Measurements from ENCODE around the gene COL4A3. TPM values are rescaled to one million over a fixed set of nuclear protein-coding genes. Genes with fewer than 3 reads are reported as not detected.

COL4A3 gene
- total RNA-seq, 1 donor from 2014 or later, result not detected

DNA sequence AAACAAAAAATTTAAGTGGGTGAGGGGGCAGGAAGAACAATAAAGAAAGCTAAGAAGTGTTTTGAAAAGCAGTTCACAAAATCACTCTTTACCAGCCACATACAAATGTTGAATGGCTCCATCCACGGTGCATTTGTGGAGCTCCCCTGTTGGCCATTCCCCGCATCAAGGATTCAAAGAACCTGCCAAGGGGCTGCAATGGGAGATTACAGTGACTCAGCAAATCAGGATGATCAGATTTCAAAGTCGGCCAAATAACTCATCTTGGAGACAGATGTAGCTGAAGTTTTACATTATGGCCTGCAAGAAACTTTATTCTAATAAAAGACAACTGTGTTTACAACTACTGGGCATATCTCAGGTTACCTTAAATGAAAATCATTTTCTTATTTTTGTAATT, 26.9 kb downstream of the COL4A3 start:
- Histone ChIP-seq H3K79me2 (ENCODE audit: insufficient read depth, low read length) (no peaks in the 10 kb centered on the region), H3K9ac (ENCODE audit: low read length) (no peak overlapping the region), H3K36me3 (ENCODE audit: insufficient read depth, low read length) (no peaks in the 10 kb centered on the region), H3K4me3 (ENCODE audit: insufficient read depth, low read depth, low read length) (no peak overlapping the region), H2AFZ (ENCODE audit: low read depth, low read length) (peak overlapping the region; percentile 4), H3K4me1 (ENCODE audit: insufficient read depth, low read length) (peaks cover 9% of the 10 kb centered on the region), H3K27ac (ENCODE audit: low read depth, low read length) (no peak overlapping the region), H3K27me3 (ENCODE audit: insufficient read depth, low read length) (no peaks in the 10 kb centered on the region), H3K4me2 (ENCODE audit: low read length) (no peak overlapping the region), H4K20me1 (ENCODE audit: insufficient read depth, low read length) (no peaks in the 10 kb centered on the region), H3K9me3 (ENCODE audit: insufficient read depth, low read depth, low read length) (no peaks in the 10 kb centered on the region)
- Mint-ChIP-seq H3K4me3 (ENCODE audit: unreplicated experiment) (no peak overlapping the region), H3K27ac (ENCODE audit: unreplicated experiment) (no peak overlapping the region), H3K27me3 (ENCODE audit: low read depth, unreplicated experiment) (no peaks in the 10 kb centered on the region), H3K36me3 (ENCODE audit: low read depth, unreplicated experiment) (no peaks in the 10 kb centered on the region), H3K9me3 (ENCODE audit: unreplicated experiment) (no peaks in the 10 kb centered on the region), H3K4me1 (ENCODE audit: low read depth, unreplicated experiment) (peaks cover 25% of the 10 kb centered on the region)
- TF ChIP-seq EZH2 (IDR thresholded peaks at IDR 0.05; ENCODE audit: insufficient read depth, low read length), result no peak
- TF ChIP-seq, protein P1, sequence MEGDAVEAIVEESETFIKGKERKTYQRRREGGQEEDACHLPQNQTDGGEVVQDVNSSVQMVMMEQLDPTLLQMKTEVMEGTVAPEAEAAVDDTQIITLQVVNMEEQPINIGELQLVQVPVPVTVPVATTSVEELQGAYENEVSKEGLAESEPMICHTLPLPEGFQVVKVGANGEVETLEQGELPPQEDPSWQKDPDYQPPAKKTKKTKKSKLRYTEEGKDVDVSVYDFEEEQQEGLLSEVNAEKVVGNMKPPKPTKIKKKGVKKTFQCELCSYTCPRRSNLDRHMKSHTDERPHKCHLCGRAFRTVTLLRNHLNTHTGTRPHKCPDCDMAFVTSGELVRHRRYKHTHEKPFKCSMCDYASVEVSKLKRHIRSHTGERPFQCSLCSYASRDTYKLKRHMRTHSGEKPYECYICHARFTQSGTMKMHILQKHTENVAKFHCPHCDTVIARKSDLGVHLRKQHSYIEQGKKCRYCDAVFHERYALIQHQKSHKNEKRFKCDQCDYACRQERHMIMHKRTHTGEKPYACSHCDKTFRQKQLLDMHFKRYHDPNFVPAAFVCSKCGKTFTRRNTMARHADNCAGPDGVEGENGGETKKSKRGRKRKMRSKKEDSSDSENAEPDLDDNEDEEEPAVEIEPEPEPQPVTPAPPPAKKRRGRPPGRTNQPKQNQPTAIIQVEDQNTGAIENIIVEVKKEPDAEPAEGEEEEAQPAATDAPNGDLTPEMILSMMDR (IDR thresholded peaks at IDR 0.05; ENCODE audit: insufficient read depth, low read depth, low read length), result no peak
- DNase-seq (ENCODE audit: low read depth), result peak; percentile 29
- no peak for FAIRE-seq

DNA sequence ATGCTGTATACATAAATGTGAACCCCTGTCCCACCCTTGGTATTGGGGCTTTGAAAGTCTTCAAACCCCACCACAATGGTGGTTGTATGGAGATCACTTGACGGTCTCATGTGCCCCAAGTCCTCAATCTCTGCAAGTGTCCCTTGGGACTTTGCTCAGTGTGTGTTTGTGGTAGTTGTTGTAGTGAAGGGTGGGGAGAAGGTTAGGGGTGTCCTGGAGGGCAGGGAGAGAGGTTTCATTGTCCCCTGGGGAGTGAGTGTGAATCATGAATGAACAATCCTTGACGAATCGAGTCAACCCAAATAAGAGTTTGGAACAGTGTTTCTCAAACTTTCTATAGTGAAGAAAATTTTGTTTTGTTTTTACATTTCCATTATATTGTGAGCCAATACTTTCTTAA, 28.1 kb downstream of the COL4A3 start:
- Histone ChIP-seq H3K27me3 (ENCODE audit: insufficient read depth, low read length) (no peaks in the 10 kb centered on the region), H3K9ac (ENCODE audit: low read length) (no peak overlapping the region), H3K4me2 (ENCODE audit: low read length) (peak overlapping the region; percentile 41), H2AFZ (ENCODE audit: low read depth, low read length) (no peak overlapping the region), H3K4me3 (ENCODE audit: insufficient read depth, low read depth, low read length) (no peak overlapping the region), H3K4me1 (ENCODE audit: insufficient read depth, low read length) (peaks cover 9% of the 10 kb centered on the region), H3K27ac (ENCODE audit: low read depth, low read length) (no peak overlapping the region), H3K79me2 (ENCODE audit: insufficient read depth, low read length) (no peaks in the 10 kb centered on the region), H3K9me3 (ENCODE audit: insufficient read depth, low read depth, low read length) (no peaks in the 10 kb centered on the region), H3K36me3 (ENCODE audit: insufficient read depth, low read length) (no peaks in the 10 kb centered on the region), H4K20me1 (ENCODE audit: insufficient read depth, low read length) (no peaks in the 10 kb centered on the region)
- Mint-ChIP-seq H3K36me3 (ENCODE audit: low read depth, unreplicated experiment) (no peaks in the 10 kb centered on the region), H3K27me3 (ENCODE audit: low read depth, unreplicated experiment) (no peaks in the 10 kb centered on the region), H3K4me1 (ENCODE audit: low read depth, unreplicated experiment) (peaks cover 24% of the 10 kb centered on the region), H3K4me3 (ENCODE audit: unreplicated experiment) (no peak overlapping the region), H3K27ac (ENCODE audit: unreplicated experiment) (no peak overlapping the region), H3K9me3 (ENCODE audit: unreplicated experiment) (no peaks in the 10 kb centered on the region)
- no peak for FAIRE-seq
- no peak for DNase-seq (ENCODE audit: low read depth)
- TF ChIP-seq, protein P1 (IDR thresholded peaks at IDR 0.05; ENCODE audit: insufficient read depth, low read depth, low read length), result no peak
- no peak for TF ChIP-seq EZH2 (IDR thresholded peaks at IDR 0.05; ENCODE audit: insufficient read depth, low read length)

DNA sequence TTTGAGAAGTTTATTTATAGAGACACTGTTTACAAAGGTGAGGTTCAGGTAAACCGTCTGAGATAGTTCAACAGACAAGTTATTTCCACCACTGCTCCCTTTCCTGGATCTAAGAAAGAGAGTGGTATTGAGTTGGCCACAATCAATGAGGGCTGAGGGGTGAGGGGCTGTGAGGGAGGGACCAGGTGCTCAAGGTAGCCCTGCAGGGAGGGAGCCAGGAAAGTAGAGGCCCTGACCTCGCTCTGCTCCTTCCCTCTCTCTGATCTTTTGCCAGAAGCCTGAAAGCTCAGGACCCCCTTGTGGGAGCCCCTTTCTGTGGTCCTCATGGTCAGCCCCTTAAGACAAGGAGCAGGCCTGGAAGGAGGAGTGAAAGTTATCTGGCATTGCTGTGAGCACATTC, 29.8 kb downstream of the COL4A3 start:
- Mint-ChIP-seq H3K27me3 (ENCODE audit: low read depth, unreplicated experiment) (no peaks in the 10 kb centered on the region), H3K4me3 (ENCODE audit: unreplicated experiment) (no peak overlapping the region), H3K9me3 (ENCODE audit: unreplicated experiment) (no peaks in the 10 kb centered on the region), H3K27ac (ENCODE audit: unreplicated experiment) (no peak overlapping the region), H3K36me3 (ENCODE audit: low read depth, unreplicated experiment) (no peaks in the 10 kb centered on the region), H3K4me1 (ENCODE audit: low read depth, unreplicated experiment) (peaks cover 8% of the 10 kb centered on the region)
- FAIRE-seq, result no peak
- Histone ChIP-seq H3K9ac (ENCODE audit: low read length) (no peak overlapping the region), H3K4me1 (ENCODE audit: insufficient read depth, low read length) (peaks cover 4% of the 10 kb centered on the region), H3K4me3 (ENCODE audit: insufficient read depth, low read depth, low read length) (no peak overlapping the region), H3K36me3 (ENCODE audit: insufficient read depth, low read length) (no peaks in the 10 kb centered on the region), H3K79me2 (ENCODE audit: insufficient read depth, low read length) (no peaks in the 10 kb centered on the region), H3K27ac (ENCODE audit: low read depth, low read length) (no peak overlapping the region), H4K20me1 (ENCODE audit: insufficient read depth, low read length) (no peaks in the 10 kb centered on the region), H3K4me2 (ENCODE audit: low read length) (no peak overlapping the region), H3K27me3 (ENCODE audit: insufficient read depth, low read length) (no peaks in the 10 kb centered on the region), H2AFZ (ENCODE audit: low read depth, low read length) (no peak overlapping the region), H3K9me3 (ENCODE audit: insufficient read depth, low read depth, low read length) (no peaks in the 10 kb centered on the region)
- no peak for DNase-seq (ENCODE audit: low read depth)
- TF ChIP-seq EZH2 (IDR thresholded peaks at IDR 0.05; ENCODE audit: insufficient read depth, low read length), result no peak
- TF ChIP-seq, protein P1 (IDR thresholded peaks at IDR 0.05; ENCODE audit: insufficient read depth, low read depth, low read length), result no peak
